H7 (cell line): ENCODE data around the gene LCORL. TPM values are rescaled to one million over a fixed set of nuclear protein-coding genes. Genes with fewer than 3 reads are reported as not detected.

ENCODE experiments used
- DNase-seq: peaks from one replicate; pipeline ENCODE4 v3.0.0; 2012
- H3K27me3 ChIP-seq: 2 replicates; pipeline ENCODE4 v1.6.0; 2011; ENCODE audit warnings: mild to moderate bottlenecking, low read length; ENCODE audit not compliant: control insufficient read depth, insufficient read depth
- H3K36me3 ChIP-seq: replicated peaks from 2 replicates; pipeline ENCODE4 v1.5.1; 2011; ENCODE audit warnings: low read length; ENCODE audit not compliant: control insufficient read depth, insufficient read depth
- H3K4me3 ChIP-seq: 2 replicates; pipeline ENCODE4 v1.5.1; 2011; ENCODE audit warnings: low read depth, mild to moderate bottlenecking, control low read depth, low read length, moderate library complexity; ENCODE audit not compliant: insufficient read depth
- total RNA-seq: library from RNA; depleted of rRNA; stranded (reverse); fragments of >200 nt; shearing (Covaris generic); gene quantifications from 2 replicates; pipeline ENCODE4 v1.2.3, GENCODE V29; 2014

The LCORL gene
- total RNA-seq, 1 experiment from 2014 or later, result 12.4 TPM

- DNase-seq, result no peak
These were observed 35.7 kb downstream of the LCORL start for GRCh38 chr4:17985832-17986231.

GRCh38 chr4:17981063-17981462, 40.5 kb downstream of the LCORL start:
- DNase-seq, result no peak
- no peaks in the 10 kb centered on the region for H3K27me3 ChIP-seq
- no peak overlapping the region for H3K4me3 ChIP-seq
- H3K36me3 ChIP-seq, result no peaks in the 10 kb centered on the region

More at GRCh38 chr4:17985832-17986231, 35.7 kb downstream of the LCORL start:
- H3K27me3 ChIP-seq, result no peaks in the 10 kb centered on the region
- no peak overlapping the region for H3K4me3 ChIP-seq
- no peaks in the 10 kb centered on the region for H3K36me3 ChIP-seq

- no peak overlapping the region for H3K4me3 ChIP-seq
- H3K36me3 ChIP-seq, result no peaks in the 10 kb centered on the region
- no peaks in the 10 kb centered on the region for H3K27me3 ChIP-seq
- DNase-seq, result no peak
These were observed 52.8 kb downstream of the LCORL start for GRCh38 chr4:17968721-17969120.

- Histone ChIP-seq H3K36me3 (no peaks in the 10 kb centered on the region), H3K4me3 (no peak overlapping the region), H3K27me3 (no peaks in the 10 kb centered on the region)
- DNase-seq, result no peak
These were observed 54.5 kb downstream of the LCORL start for GRCh38 chr4:17967078-17967477.

- no peaks in the 10 kb centered on the region for H3K36me3 ChIP-seq
- H3K27me3 ChIP-seq, result no peaks in the 10 kb centered on the region
- DNase-seq, result no peak
- H3K4me3 ChIP-seq, result no peak overlapping the region
These were observed 55.2 kb downstream of the LCORL start for GRCh38 chr4:17966312-17966711.

GRCh38 chr4:17964576-17964975, 57.0 kb downstream of the LCORL start:
- no peaks in the 10 kb centered on the region for H3K36me3 ChIP-seq
- no peaks in the 10 kb centered on the region for H3K27me3 ChIP-seq
- no peak for DNase-seq
- H3K4me3 ChIP-seq, result no peak overlapping the region

GRCh38 chr4:17962171-17962570, 59.4 kb downstream of the LCORL start:
- no peaks in the 10 kb centered on the region for H3K27me3 ChIP-seq

GRCh38 chr4:17961249-17961648, 60.3 kb downstream of the LCORL start:
- no peak for DNase-seq
- Histone ChIP-seq H3K4me3 (no peak overlapping the region), H3K27me3 (no peaks in the 10 kb centered on the region), H3K36me3 (no peaks in the 10 kb centered on the region)

More at GRCh38 chr4:17962171-17962570, 59.4 kb downstream of the LCORL start:
- DNase-seq, result no peak
- no peak overlapping the region for H3K4me3 ChIP-seq
- no peaks in the 10 kb centered on the region for H3K36me3 ChIP-seq

- DNase-seq, result no peak
- H3K4me3 ChIP-seq, result no peak overlapping the region
- H3K27me3 ChIP-seq, result no peaks in the 10 kb centered on the region
- no peaks in the 10 kb centered on the region for H3K36me3 ChIP-seq
These were observed 63.4 kb downstream of the LCORL start for GRCh38 chr4:17958181-17958580.

- Histone ChIP-seq H3K4me3 (no peak overlapping the region), H3K36me3 (no peaks in the 10 kb centered on the region)
These were observed 63.9 kb downstream of the LCORL start for GRCh38 chr4:17957688-17958087.

GRCh38 chr4:17956245-17956644, 65.3 kb downstream of the LCORL start:
- DNase-seq, result no peak
- no peaks in the 10 kb centered on the region for H3K27me3 ChIP-seq
- H3K36me3 ChIP-seq, result no peaks in the 10 kb centered on the region
- no peak overlapping the region for H3K4me3 ChIP-seq

More at GRCh38 chr4:17957688-17958087, 63.9 kb downstream of the LCORL start:
- no peak for DNase-seq
- no peaks in the 10 kb centered on the region for H3K27me3 ChIP-seq

- no peaks in the 10 kb centered on the region for H3K27me3 ChIP-seq
- no peak overlapping the region for H3K4me3 ChIP-seq
- no peak for DNase-seq
- no peaks in the 10 kb centered on the region for H3K36me3 ChIP-seq
These were observed 76.3 kb downstream of the LCORL start for GRCh38 chr4:17945303-17945702.

- Histone ChIP-seq H3K27me3 (no peaks in the 10 kb centered on the region), H3K36me3 (no peaks in the 10 kb centered on the region), H3K4me3 (no peak overlapping the region)
- no peak for DNase-seq
These were observed 79.8 kb downstream of the LCORL start for GRCh38 chr4:17941731-17942130.

GRCh38 chr4:17939054-17939453, 82.5 kb downstream of the LCORL start:
- DNase-seq, result no peak
- H3K36me3 ChIP-seq, result no peaks in the 10 kb centered on the region
- no peaks in the 10 kb centered on the region for H3K27me3 ChIP-seq
- H3K4me3 ChIP-seq, result no peak overlapping the region

GRCh38 chr4:17934286-17934685, 87.3 kb downstream of the LCORL start:
- DNase-seq, result no peak
- Histone ChIP-seq H3K4me3 (no peak overlapping the region), H3K36me3 (no peaks in the 10 kb centered on the region), H3K27me3 (no peaks in the 10 kb centered on the region)

- no peak for DNase-seq
- no peaks in the 10 kb centered on the region for H3K27me3 ChIP-seq
- H3K4me3 ChIP-seq, result no peak overlapping the region
- no peaks in the 10 kb centered on the region for H3K36me3 ChIP-seq
These were observed 88.4 kb downstream of the LCORL start for GRCh38 chr4:17933126-17933525.
